Cerebellar cortex (tissue), 1 donor: Measurements from ENCODE around the gene SPACA7.
"Not testable (repeated sequence)": the region's sequence is repeated elsewhere in the genome, so short reads cannot be mapped to it uniquely, and the experiment has no call there.

Experiments used
- DNase-seq: peaks from one replicate; pipeline ENCODE4 v3.0.0-alpha.2; 2015; ENCODE audit warnings: low spot score

SPACA7 gene

GRCh38 chr13:112350300-112350699 lies 25.9 kb upstream of the SPACA7 start:
- no peak for DNase-seq

- DNase-seq = no peak
Observed at GRCh38 chr13:112351825-112352224, 24.3 kb upstream of the SPACA7 start.

GRCh38 chr13:112353856-112354255 lies 22.3 kb upstream of the SPACA7 start:
- no peak for DNase-seq

- DNase-seq = no peak
Observed at GRCh38 chr13:112354330-112355273, 21.6 kb upstream of the SPACA7 start.

- no peak for DNase-seq
Observed at GRCh38 chr13:112355274-112355838, 20.8 kb upstream of the SPACA7 start.

GRCh38 chr13:112356190-112356589 lies 20.0 kb upstream of the SPACA7 start:
- DNase-seq = no peak

- no peak for DNase-seq
Observed at GRCh38 chr13:112358156-112358555, 18.0 kb upstream of the SPACA7 start.

- no peak for DNase-seq
Observed at GRCh38 chr13:112362021-112362420, 14.1 kb upstream of the SPACA7 start.

- no peak for DNase-seq
Observed at GRCh38 chr13:112363867-112364528, 12.2 kb upstream of the SPACA7 start.

- DNase-seq = no peak
Observed at GRCh38 chr13:112366907-112367646, 9.1 kb upstream of the SPACA7 start.

- no peak for DNase-seq
Observed at GRCh38 chr13:112368883-112369282, 7.3 kb upstream of the SPACA7 start.

GRCh38 chr13:112370311-112370710 lies 5.8 kb upstream of the SPACA7 start:
- DNase-seq = no peak

GRCh38 chr13:112374271-112374670 lies 1.9 kb upstream of the SPACA7 start:
- DNase-seq = no peak

GRCh38 chr13:112391746-112392145 lies 15.6 kb downstream of the SPACA7 start:
- DNase-seq = no peak

- DNase-seq = no peak
Observed at GRCh38 chr13:112392719-112393118, 16.6 kb downstream of the SPACA7 start.

- DNase-seq = peak; percentile 0
Observed at GRCh38 chr13:112395022-112395421, 18.9 kb downstream of the SPACA7 start.

- not testable (repeated sequence) for DNase-seq
Observed at GRCh38 chr13:112395941-112396340, 19.8 kb downstream of the SPACA7 start.

GRCh38 chr13:112397108-112397507 lies 21.0 kb downstream of the SPACA7 start:
- DNase-seq = no peak

- DNase-seq = not testable (repeated sequence)
Observed at GRCh38 chr13:112398347-112398746, 22.2 kb downstream of the SPACA7 start.

- DNase-seq = not testable (repeated sequence)
Observed at GRCh38 chr13:112409828-112410227, 33.7 kb downstream of the SPACA7 start.

GRCh38 chr13:112416647-112417046 lies 40.5 kb downstream of the SPACA7 start:
- DNase-seq = no peak

GRCh38 chr13:112417079-112417478 lies 40.9 kb downstream of the SPACA7 start:
- DNase-seq = no peak
